Right ventricle myocardium inferior (tissue), 1 donor: ENCODE data around the gene ZSCAN30. TPM values are rescaled to one million over a fixed set of nuclear protein-coding genes. Genes with fewer than 3 reads are reported as not detected.
"Not testable (repeated sequence)": the region's sequence is repeated elsewhere in the genome, so short reads cannot be mapped to it uniquely, and the experiment has no call there.

ENCODE experiments used
- ATAC-seq: fragments of 200-7000 bp; cut with Tn5 transposase; one replicate; pipeline ENCODE4 v1.9.1; 2020; ENCODE audit warnings: mild to moderate bottlenecking, moderate library complexity
- DNase-seq: peaks from one replicate; pipeline ENCODE4 v3.0.0; 2021; ENCODE audit errors: missing footprints
- intact Hi-C: fragments of 100-400 bp; cut with DNase I; formaldehyde crosslinking; loops from one replicate; pipeline ENCODE4 v1.11.0; 2022
- total RNA-seq: library from RNA; stranded (reverse); fragmentation: NEBNext Ultra II Directional; extraction: Animal tissue kit (Norgen Biotek cat#: 25700); gene quantifications from one replicate; pipeline ENCODE4 v1.2.1, GENCODE V29; 2021
- donor health status: DM: no; HTN: yes; CAD: no; lungs with severe emphysema.

ZSCAN30 gene
- total RNA-seq, 1 donor from 2014 or later = 9.5 TPM

- ATAC-seq (no peak), DNase-seq (no peak)
- intact Hi-C loops = loop anchor here (5.0 kb wide), 1 partner anchor 217 kb away; no protein-coding TSS in a partner anchor
Measured at GRCh38 chr18:35244671-35245070, 45.4 kb downstream of the ZSCAN30 start.

DNA sequence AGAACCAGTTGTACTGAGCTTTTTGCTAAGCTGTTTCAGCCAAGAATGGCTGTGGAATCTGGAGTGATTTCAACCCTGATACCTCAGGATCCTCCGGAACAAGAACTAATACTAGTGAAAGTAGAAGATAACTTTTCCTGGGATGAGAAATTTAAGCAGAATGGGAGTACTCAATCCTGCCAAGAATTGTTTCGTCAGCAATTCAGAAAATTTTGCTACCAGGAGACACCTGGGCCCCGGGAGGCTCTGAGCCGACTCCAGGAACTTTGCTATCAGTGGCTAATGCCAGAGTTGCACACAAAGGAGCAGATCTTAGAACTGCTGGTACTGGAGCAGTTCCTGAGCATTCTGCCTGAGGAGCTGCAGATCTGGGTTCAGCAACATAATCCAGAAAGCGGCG, 47.6 kb downstream of the ZSCAN30 start:
- no peak for DNase-seq
- ATAC-seq = no peak
- intact Hi-C loops = loop anchor here (5.0 kb wide), 1 partner anchor 215 kb away; no protein-coding TSS in a partner anchor

- DNase-seq (no peak), ATAC-seq (no peak)
- intact Hi-C loops = loop anchor here (1.0 to 5.0 kb wide), 4 partner anchors 49 to 255 kb away; partner anchors contain the start of genes INO80C, ZNF24 and ZSCAN30
Measured at GRCh38 chr18:35241448-35241804, 48.6 kb downstream of the ZSCAN30 start.

- peak; percentile 100 for ATAC-seq
- DNase-seq = peak; percentile 99
- intact Hi-C loops = loop anchor here (1.0 to 5.0 kb wide), 4 partner anchors 49 to 256 kb away; partner anchors contain the start of genes INO80C, ZNF24 and ZSCAN30
Measured at GRCh38 chr18:35240664-35241447, 49.2 kb downstream of the ZSCAN30 start, which contains the start of gene ZNF397. Gene ZNF397, plus strand, starts transcription at chr18:35241034. Its CDS starts 1,437 bp downstream, at chr18:35242471.

- DNase-seq (no peak), ATAC-seq (no peak)
- intact Hi-C loops = no loop called here
Measured at GRCh38 chr18:35239314-35239713, 50.7 kb downstream of the ZSCAN30 start.

DNA sequence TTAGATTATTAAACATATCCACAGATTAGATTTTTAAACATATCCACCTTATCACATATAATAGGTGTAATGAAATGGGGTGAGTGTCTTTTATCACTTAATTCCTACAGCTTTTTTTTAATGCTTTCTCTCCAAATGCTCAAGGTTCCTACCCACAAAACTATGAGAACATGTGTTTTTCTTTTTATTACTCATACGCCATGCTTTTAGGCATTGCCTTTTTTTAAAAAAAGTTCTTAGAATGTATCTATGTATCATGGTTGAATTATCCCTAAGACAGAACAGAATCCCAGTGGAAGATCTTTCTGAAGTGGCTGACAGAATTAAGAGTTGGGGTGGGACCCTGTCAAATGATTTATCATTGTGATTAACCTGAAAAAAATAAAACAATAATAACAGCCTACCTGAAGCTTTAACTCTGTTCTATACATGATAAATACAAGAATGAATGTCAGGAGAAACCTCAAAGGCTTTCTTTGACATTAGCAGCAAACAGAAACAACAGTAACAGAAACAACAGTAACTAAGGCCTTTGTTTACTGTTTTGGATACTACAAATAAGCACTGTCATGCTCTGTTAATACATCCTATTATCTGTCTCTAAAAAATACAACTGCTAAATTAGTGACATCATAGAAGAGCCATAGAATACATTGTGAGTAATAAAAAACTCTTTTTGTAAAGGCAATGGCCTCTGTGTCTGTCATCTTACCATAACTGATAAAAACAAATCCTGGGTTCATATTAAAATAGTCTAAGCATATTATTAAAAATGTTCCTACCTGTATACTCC, 53.3 kb downstream of the ZSCAN30 start:
- DNase-seq = no peak
- intact Hi-C loops = no loop called here
- no peak for ATAC-seq

- ATAC-seq (peak; percentile 89), DNase-seq (peak; percentile 83)
- intact Hi-C loops = loop anchor here (1.0 kb wide), 1 partner anchor 124 kb away; no protein-coding TSS in a partner anchor
Measured at GRCh38 chr18:35231052-35231451, 59.0 kb downstream of the ZSCAN30 start.

- intact Hi-C loops = no loop called here
Measured at GRCh38 chr18:35227254-35227653, 62.8 kb downstream of the ZSCAN30 start.

DNA sequence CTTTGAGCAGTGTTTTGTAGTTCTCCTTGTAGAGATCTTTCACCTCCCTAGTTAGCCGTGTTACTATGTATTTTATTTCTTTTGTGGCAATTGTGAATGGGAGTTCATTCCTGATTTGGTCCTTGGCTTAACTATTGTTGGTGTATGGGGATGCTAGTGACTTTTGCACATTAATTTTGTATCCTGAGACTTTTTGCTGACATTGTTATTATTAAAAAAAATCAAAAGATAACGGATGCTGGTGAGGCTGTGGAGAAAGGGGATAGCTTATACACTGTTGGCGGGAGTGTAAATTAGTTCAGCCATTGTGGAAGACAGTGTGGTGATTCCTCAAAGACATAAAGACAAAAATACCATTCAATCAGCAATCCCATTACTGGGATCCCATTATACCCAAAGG, 66.2 kb downstream of the ZSCAN30 start:
- intact Hi-C loops = no loop called here
- no peak for ATAC-seq
- no peak for DNase-seq

More at GRCh38 chr18:35227254-35227653, 62.8 kb downstream of the ZSCAN30 start:
- no peak for DNase-seq
- ATAC-seq = no peak

DNA sequence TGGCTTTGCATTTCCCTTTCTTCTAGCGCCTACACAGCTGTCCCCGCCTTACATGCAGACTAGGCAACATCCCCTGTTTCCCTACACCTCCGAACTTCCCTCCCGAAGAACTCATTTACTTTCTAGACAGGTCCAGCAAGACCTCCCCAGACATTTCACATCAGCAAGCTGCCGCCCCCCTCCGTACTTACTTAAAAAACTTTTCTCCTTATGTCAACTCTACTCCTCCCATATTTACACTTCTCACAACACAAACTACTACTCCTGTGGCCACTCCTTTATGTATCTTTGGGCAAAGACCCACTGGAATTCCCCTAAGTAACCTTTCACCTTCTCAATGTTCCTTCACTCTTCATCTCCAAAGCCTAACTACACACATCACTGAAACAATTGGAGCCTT, 69.6 kb downstream of the ZSCAN30 start:
- ATAC-seq (no peak), DNase-seq (no peak)
- intact Hi-C loops = no loop called here

DNA sequence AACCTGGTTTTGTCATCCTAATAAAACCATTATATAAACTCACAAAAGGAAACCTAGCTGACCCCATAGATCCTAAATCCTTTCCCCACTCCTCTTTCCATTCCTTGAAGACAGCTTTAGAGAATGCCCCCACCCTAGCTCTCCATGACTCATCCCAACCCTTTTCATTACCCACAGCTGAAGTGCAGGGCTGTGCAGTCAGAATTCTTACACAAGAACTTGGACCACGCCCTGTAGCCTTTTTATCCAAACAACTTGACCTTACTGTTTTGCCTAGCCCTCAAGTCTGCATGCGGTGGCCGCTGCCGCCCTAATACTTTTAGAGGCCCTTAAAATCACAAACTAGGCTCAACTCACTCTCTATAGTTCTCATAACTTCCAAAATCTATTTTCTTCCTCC, 70.7 kb downstream of the ZSCAN30 start:
- ATAC-seq, intact Hi-C loops, DNase-seq: not testable (repeated sequence)

DNA sequence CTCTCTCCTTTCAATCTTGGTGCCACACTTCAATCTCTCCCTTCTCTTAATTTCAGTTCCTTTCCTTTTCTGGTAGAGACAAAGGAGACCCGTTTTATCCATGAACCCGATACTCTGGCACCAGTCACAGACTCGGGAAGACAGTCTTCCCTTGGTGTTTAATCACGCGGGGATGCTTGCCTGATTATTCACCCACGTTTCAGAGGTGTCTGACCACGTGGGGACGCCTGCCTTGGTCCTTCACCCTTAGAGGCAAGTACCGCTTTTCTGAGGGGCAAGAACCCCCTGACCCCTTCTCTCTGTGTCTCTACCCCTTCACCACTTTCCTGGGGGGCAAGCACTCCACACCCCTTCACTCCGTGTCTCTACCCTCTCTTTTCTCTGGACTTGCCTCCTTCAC, 73.4 kb downstream of the ZSCAN30 start:
- intact Hi-C loops, DNase-seq, ATAC-seq: not testable (repeated sequence)

DNA sequence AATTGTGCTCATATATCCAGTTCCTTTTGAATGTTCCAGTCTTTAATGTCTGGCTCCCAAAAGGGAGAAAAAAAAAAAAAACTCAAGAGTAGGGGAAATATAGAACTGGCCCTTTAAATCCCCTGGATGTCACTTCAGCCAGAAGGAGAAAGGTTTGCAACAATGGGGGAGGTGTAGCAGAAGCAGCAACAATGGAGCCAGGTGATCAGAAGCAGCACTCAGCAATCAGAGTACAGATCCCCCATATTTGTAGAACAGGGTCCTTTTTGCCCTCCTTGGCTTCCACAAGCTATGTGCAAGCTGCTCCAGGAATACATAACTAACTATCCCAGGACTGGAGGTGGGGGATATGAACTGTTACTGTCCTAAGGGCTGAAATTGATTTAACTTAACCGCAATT, 75.0 kb downstream of the ZSCAN30 start:
- DNase-seq (no peak), ATAC-seq (no peak)
- intact Hi-C loops = no loop called here

GRCh38 chr18:35205746-35206458, 84.1 kb downstream of the ZSCAN30 start:
- intact Hi-C loops, ATAC-seq, DNase-seq: not testable (repeated sequence)

GRCh38 chr18:35205199-35205712, 84.8 kb downstream of the ZSCAN30 start:
- ATAC-seq (no peak), DNase-seq (no peak)
- intact Hi-C loops = no loop called here

GRCh38 chr18:35203067-35203466, 87.0 kb downstream of the ZSCAN30 start:
- DNase-seq (no peak), ATAC-seq (peak; percentile 92)
- intact Hi-C loops = no loop called here

GRCh38 chr18:35201256-35201931, 88.6 kb downstream of the ZSCAN30 start:
- intact Hi-C loops = no loop called here
- DNase-seq (no peak), ATAC-seq (no peak)
